Stimulated activated CD8-positive, alpha-beta memory T cell treated with anti-CD3 and anti-CD28 coated beads, Interleukin-12 subunit alpha, Interleukin-12 subunit beta, amount 100 ng/mL, for 24 hours (primary cell): ENCODE measurements around the gene LAPTM4A.
"Not testable (repeated sequence)": the region's sequence is repeated elsewhere in the genome, so short reads cannot be mapped to it uniquely, and the experiment has no call there.

Experiments
- DNase-seq: peaks from one replicate; pipeline ENCODE4 v3.0.0-alpha.2; 2020; ENCODE audit errors: extremely low read depth

LAPTM4A gene

GRCh38 chr2:20051532-20052228 lies at the start of gene LAPTM4A:
Gene LAPTM4A, minus strand, starts transcription at chr2:20051628. Its CDS starts 108 bp downstream, at chr2:20051520.
- peak; percentile 96 for DNase-seq

GRCh38 chr2:20100711-20101110 lies 49.3 kb upstream of the LAPTM4A start:
- DNase-seq = no peak

GRCh38 chr2:20099780-20100179 lies 48.4 kb upstream of the LAPTM4A start:
- no peak for DNase-seq

GRCh38 chr2:20097889-20098714 lies 46.7 kb upstream of the LAPTM4A start:
- peak; percentile 36 for DNase-seq

- no peak for DNase-seq
Measured at GRCh38 chr2:20095469-20095868, 44.0 kb upstream of the LAPTM4A start.

GRCh38 chr2:20094955-20095354 lies 43.5 kb upstream of the LAPTM4A start:
- no peak for DNase-seq

GRCh38 chr2:20094142-20094755 lies 42.8 kb upstream of the LAPTM4A start:
- no peak for DNase-seq

- DNase-seq = no peak
Measured at GRCh38 chr2:20093263-20094141, 42.1 kb upstream of the LAPTM4A start.

- DNase-seq = no peak
Measured at GRCh38 chr2:20092901-20093235, 41.4 kb upstream of the LAPTM4A start.

- no peak for DNase-seq
Measured at GRCh38 chr2:20092226-20092900, 40.9 kb upstream of the LAPTM4A start.

- DNase-seq = no peak
Measured at GRCh38 chr2:20091305-20091991, 40.0 kb upstream of the LAPTM4A start.

GRCh38 chr2:20089715-20090464 lies 38.5 kb upstream of the LAPTM4A start:
- no peak for DNase-seq

- DNase-seq = not testable (repeated sequence)
Measured at GRCh38 chr2:20085909-20086308, 34.5 kb upstream of the LAPTM4A start.

GRCh38 chr2:20082812-20083211 lies 31.4 kb upstream of the LAPTM4A start:
- not testable (repeated sequence) for DNase-seq

GRCh38 chr2:20081841-20082240 lies 30.4 kb upstream of the LAPTM4A start:
- DNase-seq = no peak

- DNase-seq = no peak
Measured at GRCh38 chr2:20080839-20081415, 29.5 kb upstream of the LAPTM4A start.

- DNase-seq = no peak
Measured at GRCh38 chr2:20080428-20080827, 29.0 kb upstream of the LAPTM4A start.

- no peak for DNase-seq
Measured at GRCh38 chr2:20079546-20080115, 28.2 kb upstream of the LAPTM4A start.

GRCh38 chr2:20077411-20077940 lies 26.0 kb upstream of the LAPTM4A start:
- no peak for DNase-seq
